Neural progenitor cell (in vitro differentiated cells): ENCODE data around the gene PSTPIP1. TPM values are rescaled to one million over a fixed set of nuclear protein-coding genes. Genes with fewer than 3 reads are reported as not detected.

Source experiments
- DNase-seq: peaks from one replicate; pipeline ENCODE4 v3.0.0-alpha.2; 2016; ENCODE audit warnings: low spot score
- H2AFZ ChIP-seq: fragments of 200-600 bp; sonication (generic); replicated peaks from 2 replicates; pipeline ENCODE4 v1.6.1; 2016; ENCODE audit warnings: antibody characterized with exemption
- H3F3A ChIP-seq: fragments of 200-600 bp; sonication (generic); 2 replicates; pipeline ENCODE4 v1.6.1; 2016; ENCODE audit warnings: antibody characterized with exemption, low read depth
- H3K27ac ChIP-seq: fragments of 200-600 bp; sonication (generic); 2 replicates; pipeline ENCODE4 v1.5.1; 2016; ENCODE audit warnings: mild to moderate bottlenecking
- H3K27me3 ChIP-seq: fragments of 200-600 bp; sonication (generic); 2 replicates; pipeline ENCODE4 v1.6.1; 2016; ENCODE audit warnings: mild to moderate bottlenecking, moderate library complexity
- H3K36me3 ChIP-seq: fragments of 200-600 bp; sonication (generic); 2 replicates; pipeline ENCODE4 v1.5.1; 2016
- H3K4me1 ChIP-seq: fragments of 200-600 bp; sonication (generic); 2 replicates; pipeline ENCODE4 v1.6.1; 2016; ENCODE audit warnings: mixed run types
- H3K4me2 ChIP-seq: fragments of 200-600 bp; sonication (generic); 2 replicates; pipeline ENCODE4 v1.6.1; 2016
- H3K4me3 ChIP-seq: fragments of 200-600 bp; sonication (generic); 2 replicates; pipeline ENCODE4 v1.5.1; 2016
- H3K79me2 ChIP-seq: fragments of 200-600 bp; sonication (generic); 2 replicates; pipeline ENCODE4 v1.6.1; 2016; ENCODE audit warnings: low read depth
- H3K9ac ChIP-seq: fragments of 200-600 bp; sonication (generic); 2 replicates; pipeline ENCODE4 v1.6.1; 2016
- H3K9me3 ChIP-seq: fragments of 200-600 bp; sonication (generic); 2 replicates; pipeline ENCODE4 v1.5.1; 2016; ENCODE audit warnings: low read depth
- H4K20me1 ChIP-seq: fragments of 200-600 bp; sonication (generic); 2 replicates; pipeline ENCODE4 v1.6.1; 2016; ENCODE audit warnings: low read depth
- H3K27ac Mint-ChIP-seq: 3 replicates; pipeline ENCODE4 v1.8.0; 2021; ENCODE audit warnings: mixed read lengths
- H3K27me3 Mint-ChIP-seq: 2 replicates; pipeline ENCODE4 v1.8.0; 2022; ENCODE audit warnings: low read depth, mild to moderate bottlenecking, inconsistent platforms, moderate library complexity, mixed read lengths; ENCODE audit not compliant: insufficient read depth
- H3K36me3 Mint-ChIP-seq: 3 replicates; pipeline ENCODE4 v1.8.0; 2021; ENCODE audit warnings: mixed read lengths
- H3K4me1 Mint-ChIP-seq: 3 replicates; pipeline ENCODE4 v1.8.0; 2021; ENCODE audit warnings: mixed read lengths
- H3K4me3 Mint-ChIP-seq: 3 replicates; pipeline ENCODE4 v1.8.0; 2021; ENCODE audit warnings: mild to moderate bottlenecking, moderate library complexity, mixed read lengths
- H3K9me3 Mint-ChIP-seq: 3 replicates; pipeline ENCODE4 v1.8.0; 2020; ENCODE audit warnings: mixed read lengths
- CTCF ChIP-seq: fragments of 200-600 bp; sonication (generic); IDR thresholded peaks from 2 replicates; pipeline ENCODE4 v1.5.1; 2017; ENCODE audit warnings: antibody characterized with exemption, mild to moderate bottlenecking
- EZH2 ChIP-seq: fragments of 200-600 bp; sonication (generic); IDR thresholded peaks from 2 replicates; pipeline ENCODE4 v1.6.1; 2017; ENCODE audit warnings: antibody characterized with exemption, mild to moderate bottlenecking, moderate library complexity
- EZH2phosphoT487 ChIP-seq: fragments of 200-600 bp; sonication (generic); IDR thresholded peaks from 2 replicates; pipeline ENCODE4 v1.6.1; 2017; ENCODE audit warnings: antibody characterized with exemption
- total RNA-seq: library from RNA; depleted of rRNA; stranded (reverse); fragments of >200 nt; gene quantifications from 2 replicates; pipeline ENCODE4 v1.2.3, GENCODE V29; 2015; ENCODE audit warnings: low replicate concordance

The PSTPIP1 gene
- total RNA-seq, 1 donor from 2014 or later: 0.19 TPM

GRCh38 chr15:77028451-77029165 is 33.7 kb downstream of the PSTPIP1 start:
- H3K4me3 ChIP-seq: no peak overlapping the region
- no peak for DNase-seq
- no peak overlapping the region for H3K27ac Mint-ChIP-seq
- no peak overlapping the region for H3K27ac ChIP-seq
- peaks cover 4% of the 10 kb centered on the region for H3F3A ChIP-seq
- H3K9ac ChIP-seq: no peak overlapping the region
- H3K4me3 Mint-ChIP-seq: no peak overlapping the region
- no peaks in the 10 kb centered on the region for H3K9me3 Mint-ChIP-seq
- H3K4me1 ChIP-seq: peaks cover 19% of the 10 kb centered on the region
- H3K9me3 ChIP-seq: no peaks in the 10 kb centered on the region
- H3K79me2 ChIP-seq: no peaks in the 10 kb centered on the region
- peak overlapping the region; percentile 42 for H3K4me2 ChIP-seq
- H3K27me3 ChIP-seq: no peaks in the 10 kb centered on the region
- TF ChIP-seq CTCF: no peak
- no peak for TF ChIP-seq EZH2phosphoT487
- TF ChIP-seq EZH2: no peak
- no peaks in the 10 kb centered on the region for H4K20me1 ChIP-seq
- peak overlapping the region; percentile 82 for H2AFZ ChIP-seq
- H3K36me3 Mint-ChIP-seq: no peaks in the 10 kb centered on the region
- H3K27me3 Mint-ChIP-seq: peaks cover 6% of the 10 kb centered on the region
- H3K36me3 ChIP-seq: no peaks in the 10 kb centered on the region
- peaks cover 12% of the 10 kb centered on the region for H3K4me1 Mint-ChIP-seq

- Histone ChIP-seq H3K9me3 (no peaks in the 10 kb centered on the region), H3F3A (peaks cover 4% of the 10 kb centered on the region), H3K4me2 (no peak overlapping the region), H4K20me1 (no peaks in the 10 kb centered on the region), H3K36me3 (no peaks in the 10 kb centered on the region), H3K4me1 (peaks cover 27% of the 10 kb centered on the region), H3K27me3 (no peaks in the 10 kb centered on the region), H3K4me3 (no peak overlapping the region), H2AFZ (no peak overlapping the region), H3K27ac (no peak overlapping the region), H3K9ac (no peak overlapping the region), H3K79me2 (no peaks in the 10 kb centered on the region)
- H3K27me3 Mint-ChIP-seq: peaks cover 6% of the 10 kb centered on the region
- no peak overlapping the region for H3K27ac Mint-ChIP-seq
- peaks cover 17% of the 10 kb centered on the region for H3K4me1 Mint-ChIP-seq
- no peaks in the 10 kb centered on the region for H3K9me3 Mint-ChIP-seq
- no peak overlapping the region for H3K4me3 Mint-ChIP-seq
- H3K36me3 Mint-ChIP-seq: no peaks in the 10 kb centered on the region
- no peak for DNase-seq
- TF ChIP-seq EZH2: no peak
- no peak for TF ChIP-seq CTCF
- TF ChIP-seq EZH2phosphoT487: no peak
Observed at GRCh38 chr15:77029166-77030047, 34.5 kb downstream of the PSTPIP1 start.

DNA sequence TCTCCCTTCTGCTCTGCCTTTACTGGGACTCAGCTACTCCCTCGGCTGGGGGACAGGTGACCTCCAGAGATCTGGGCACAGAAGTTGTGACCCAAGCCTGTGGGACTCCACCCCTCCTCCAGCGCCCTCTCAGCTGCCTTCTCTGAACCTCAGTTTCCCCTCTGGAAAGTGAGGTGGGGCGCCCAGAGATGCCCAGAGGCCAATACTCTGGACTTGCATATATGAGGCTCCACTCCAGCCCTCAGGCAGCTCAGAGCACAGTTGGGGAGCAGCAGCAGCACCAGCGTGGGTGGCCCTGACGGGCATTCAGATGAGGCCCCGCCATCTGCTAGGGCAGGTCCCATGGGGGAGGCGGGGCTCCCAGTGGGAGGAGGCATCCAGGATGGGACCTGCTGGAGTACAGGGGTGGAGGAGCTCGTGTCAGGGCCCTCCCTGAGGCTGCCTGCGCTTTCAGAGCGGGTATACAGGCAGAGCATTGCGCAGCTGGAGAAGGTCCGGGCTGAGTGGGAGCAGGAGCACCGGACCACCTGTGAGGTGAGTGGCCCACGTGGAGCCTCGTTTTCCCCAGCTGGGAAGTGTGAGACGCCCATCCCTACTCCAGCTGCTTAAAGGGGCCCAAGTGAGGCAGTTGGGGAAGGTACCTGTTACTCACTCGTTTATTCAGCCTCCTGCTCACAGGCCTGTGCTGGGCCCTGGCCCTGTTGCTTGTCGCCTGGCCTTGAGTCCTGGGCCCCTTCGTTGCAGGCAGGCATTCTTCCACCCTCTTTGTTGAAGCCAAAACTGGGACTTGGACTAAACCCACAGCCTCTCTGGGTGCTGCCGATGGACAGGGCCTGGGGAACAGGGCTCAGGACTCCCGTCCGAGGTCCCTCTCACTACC is 35.4 kb downstream of the PSTPIP1 start:
- peak; percentile 65 for DNase-seq
- Mint-ChIP-seq H3K36me3 (no peaks in the 10 kb centered on the region), H3K27ac (no peak overlapping the region), H3K4me1 (peaks cover 21% of the 10 kb centered on the region), H3K4me3 (no peak overlapping the region), H3K27me3 (peaks cover 6% of the 10 kb centered on the region), H3K9me3 (no peaks in the 10 kb centered on the region)
- Histone ChIP-seq H3K27me3 (no peaks in the 10 kb centered on the region), H3F3A (peaks cover 4% of the 10 kb centered on the region), H3K9me3 (no peaks in the 10 kb centered on the region), H3K79me2 (no peaks in the 10 kb centered on the region), H3K4me1 (peaks cover 32% of the 10 kb centered on the region), H3K36me3 (no peaks in the 10 kb centered on the region), H3K9ac (no peak overlapping the region), H3K27ac (peak overlapping the region; percentile 29), H3K4me3 (no peak overlapping the region), H2AFZ (no peak overlapping the region), H3K4me2 (peak overlapping the region; percentile 14), H4K20me1 (no peaks in the 10 kb centered on the region)
- no peak for TF ChIP-seq CTCF
- TF ChIP-seq EZH2phosphoT487: no peak
- TF ChIP-seq EZH2: no peak
